Spleen (tissue), 11 donors: ENCODE measurements around the gene CEP57. TPM values are rescaled to one million over a fixed set of nuclear protein-coding genes. Genes with fewer than 3 reads are reported as not detected.
A peak's percentile ranks its signal among the peaks of the same experiment; 100 is the strongest.

ENCODE experiments used
- DNase-seq: peaks from one replicate; pipeline ENCODE4 v3.0.0-alpha.2; 2020
- H3K27ac ChIP-seq, 8 donors: fragments of 200-600 bp; sonication (generic) in 7 of 8; 1 replicate in 4 of 8; 2 replicates in 4 of 8; pipeline versions ENCODE4 v1.5.0 to v1.8.0; 2016 to 2021; ENCODE audit warnings: inconsistent platforms in 4 of 8, mild to moderate bottlenecking in 4 of 8, moderate library complexity in 1 of 8
- H3K27me3 ChIP-seq, 7 donors: fragments of 200-600 bp; sonication (generic) in 6 of 7; replicated peaks in 1 of 7; 1 replicate in 4 of 7; 2 replicates in 3 of 7; pipeline versions ENCODE4 v1.5.0 to v1.8.0; 2016 to 2021; ENCODE audit warnings: inconsistent platforms in 3 of 7, mild to moderate bottlenecking in 1 of 7
- H3K36me3 ChIP-seq, 6 donors: fragments of 200-600 bp; sonication (generic) in 5 of 6; 1 replicate in 4 of 6; 2 replicates in 2 of 6; pipeline versions ENCODE4 v1.5.0 to v1.8.0; 2016 to 2021; ENCODE audit warnings: inconsistent platforms in 2 of 6
- H3K4me1 ChIP-seq, 6 donors: fragments of 200-600 bp; sonication (generic) in 5 of 6; 1 replicate in 3 of 6; 2 replicates in 3 of 6; pipeline versions ENCODE4 v1.5.0 to v1.8.0; 2016 to 2021; ENCODE audit warnings: inconsistent platforms in 3 of 6
- H3K4me3 ChIP-seq, 8 donors: fragments of 200-600 bp; sonication (generic) in 7 of 8; 1 replicate in 4 of 8; 2 replicates in 4 of 8; pipeline versions ENCODE4 v1.5.0 to v1.8.0; 2016 to 2021; ENCODE audit warnings: inconsistent platforms in 4 of 8, mild to moderate bottlenecking in 4 of 8, moderate library complexity in 2 of 8
- H3K9me3 ChIP-seq, 8 donors: fragments of 200-600 bp; sonication (generic) in 7 of 8; 1 replicate in 4 of 8; 2 replicates in 4 of 8; pipeline versions ENCODE4 v1.5.0 to v1.8.0; 2016 to 2021; ENCODE audit warnings: inconsistent platforms in 4 of 8
- CTCF ChIP-seq, 11 experiments: fragments of 200-600 bp in 7 of 11; fragments of 450-650 bp in 4 of 11; sonication (generic) in 4 of 11; IDR thresholded peaks in 8 of 11; conservative IDR thresholded peaks in 3 of 11; 1 replicate in 7 of 11; 2 replicates in 4 of 11; pipeline versions ENCODE4 v1.4.0 to v1.8.0; 2016 to 2021; ENCODE audit warnings: antibody characterized with exemption in 11 of 11, inconsistent platforms in 4 of 11, mild to moderate bottlenecking in 1 of 11
- POLR2A ChIP-seq, 3 donors: fragments of 450-650 bp; IDR thresholded peaks; one replicate each; pipeline ENCODE4 v1.5.1; 2017; ENCODE audit warnings: antibody characterized with exemption in 3 of 3, mild to moderate bottlenecking in 1 of 3
- POLR2AphosphoS5 ChIP-seq, 3 donors: sonication (generic); formaldehyde crosslinking; IDR thresholded peaks; one replicate each; pipeline ENCODE4 v1.5.1; 2017; ENCODE audit warnings: antibody characterized with exemption in 3 of 3
- WGBS, 5 donors: extraction: QIAGEN DNeasy Blood & Tissue Kit in 3 of 5; methylation state at CpG; one replicate each; pipeline versions ENCODE4 v1.1.5 to v1.1.7; 2013 to 2018; 5-methylcytosine and 5-hydroxymethylcytosine counted together
- intact Hi-C: fragments of 100-400 bp; cut with DNase I; formaldehyde crosslinking; loops from one replicate; pipeline ENCODE4 v1.15.0; 2023; ENCODE audit warnings: low total_unique reads
- polyA plus RNA-seq, 3 donors: library from polyadenylated mRNA; stranded (reverse); fragments of 200-250 nt; gene quantifications; one replicate each; pipeline ENCODE4 v1.2.1, GENCODE V29; 2013
- total RNA-seq, 7 donors: library from RNA; depleted of rRNA in 3 of 7; stranded (reverse); fragments of >200 nt in 3 of 7; fragmentation: NEBNext Ultra II Directional in 4 of 7; extraction: Animal tissue kit (Norgen Biotek cat#: 25700) in 4 of 7; gene quantifications; one replicate each; pipeline versions ENCODE4 v1.1.0 to v1.2.1, GENCODE V29; 2016 to 2021
- donor health status: healthy with polysubstance abuse.
- donor health status: DM: no; HTN: no; CAD: no; lungs with moderate emphysema.
- donor health status: DM: no; HTN: no; CAD: no.
- donor health status: Bipolar disorder and iron deficiency.
- donor health status: healthy.
- donor health status: DM: no; HTN: no; CAD: no.
- donor health status: DM: yes; HTN: yes; CAD: no.

Gene CEP57
- total and polyA plus RNA-seq, 10 donors = 19.2 to 50.4 (median 41.1) TPM

GRCh38 chr11:95762534-95762933, 27.8 kb upstream of the CEP57 start:
- Histone ChIP-seq H3K27me3 (no peaks in the 10 kb centered on the region), H3K36me3 (no peaks in the 10 kb centered on the region), H3K9me3 (no peaks in the 10 kb centered on the region), H3K4me1 (peaks cover 0 to 25% (median 6%) of the 10 kb centered on the region in 6 donors), H3K27ac (no peak overlapping the region), H3K4me3 (no peak overlapping the region)
- 92 to 95% (median 94%) methylated on average over 3 of the region's 3 CpGs for WGBS, 5 donors
- TF ChIP-seq POLR2A (IDR thresholded peaks at IDR 0.05) (no peak), POLR2AphosphoS5 (IDR thresholded peaks at IDR 0.05) (no peak), CTCF (IDR thresholded peaks at IDR 0.05 in 8 of 11, conservative IDR thresholded peaks at IDR 0.05 in 3 of 11) (no peak)
- intact Hi-C loops = loop anchor here (5.0 to 10.0 kb wide), 2 partner anchors 55 to 688 kb away; no protein-coding TSS in a partner anchor
- DNase-seq = no peak

GRCh38 chr11:95764267-95764898, 25.9 kb upstream of the CEP57 start:
- Histone ChIP-seq H3K36me3 (peaks cover 0 to 15% (median 4%) of the 10 kb centered on the region in 6 donors), H3K4me3 (no peak overlapping the region), H3K27ac (no peak overlapping the region), H3K27me3 (no peaks in the 10 kb centered on the region), H3K9me3 (no peaks in the 10 kb centered on the region), H3K4me1 (peaks cover 0 to 25% (median 6%) of the 10 kb centered on the region in 6 donors)
- DNase-seq = no peak
- no peak for TF ChIP-seq POLR2AphosphoS5 (IDR thresholded peaks at IDR 0.05)
- peak; percentile 56 to 80 (median 76) for TF ChIP-seq CTCF (IDR thresholded peaks at IDR 0.05 in 8 of 11, conservative IDR thresholded peaks at IDR 0.05 in 3 of 11)
- intact Hi-C loops = loop anchor here (5.0 to 10.0 kb wide), 2 partner anchors 57 to 690 kb away; no protein-coding TSS in a partner anchor
- WGBS, 5 donors = 21 to 25% (median 22%) methylated on average over 4 of the region's 4 CpGs

GRCh38 chr11:95766701-95767100, 23.6 kb upstream of the CEP57 start:
- peaks cover 0 to 37% (median 14%) of the 10 kb centered on the region in 6 donors for H3K36me3 ChIP-seq
- intact Hi-C loops = loop anchor here (5.0 to 10.0 kb wide), 2 partner anchors 614 to 692 kb away; no protein-coding TSS in a partner anchor
- H3K4me3 ChIP-seq = no peak overlapping the region
- H3K27me3 ChIP-seq = no peaks in the 10 kb centered on the region
- WGBS, 5 donors = 80 to 91% (median 86%) methylated on average over 3 of the region's 3 CpGs
- TF ChIP-seq CTCF (IDR thresholded peaks at IDR 0.05 in 8 of 11, conservative IDR thresholded peaks at IDR 0.05 in 3 of 11) = no peak
- no peak for TF ChIP-seq POLR2AphosphoS5 (IDR thresholded peaks at IDR 0.05)
- no peak for TF ChIP-seq POLR2A (IDR thresholded peaks at IDR 0.05)
- H3K4me1 ChIP-seq = peaks cover 0 to 15% (median 3%) of the 10 kb centered on the region in 6 donors
- no peaks in the 10 kb centered on the region for H3K9me3 ChIP-seq
- no peak for DNase-seq
- H3K27ac ChIP-seq = no peak overlapping the region

- intact Hi-C loops = loop anchor here (5.0 to 10.0 kb wide), 2 partner anchors 615 to 693 kb away; no protein-coding TSS in a partner anchor
- TF ChIP-seq CTCF (IDR thresholded peaks at IDR 0.05 in 8 of 11, conservative IDR thresholded peaks at IDR 0.05 in 3 of 11) = no peak
- TF ChIP-seq POLR2AphosphoS5 (IDR thresholded peaks at IDR 0.05) = no peak
- no peak for TF ChIP-seq POLR2A (IDR thresholded peaks at IDR 0.05)
- Histone ChIP-seq H3K4me3 (no peak overlapping the region), H3K9me3 (no peaks in the 10 kb centered on the region), H3K4me1 (peaks cover 0 to 15% (median 3%) of the 10 kb centered on the region in 6 donors), H3K27ac (no peak overlapping the region), H3K27me3 (no peaks in the 10 kb centered on the region), H3K36me3 (peaks cover 0 to 45% (median 18%) of the 10 kb centered on the region in 6 donors)
- no peak for DNase-seq
- WGBS, 5 donors = 58 to 91% (median 81%) methylated on average over 1 of the region's 1 CpG
Observed at GRCh38 chr11:95767498-95767897, 22.8 kb upstream of the CEP57 start.
